HG03103 (cell line): ENCODE results near the gene SORBS2.

Experiments
- ATAC-seq: cut with Tn5 transposase; IDR thresholded peaks from one replicate; pipeline ENCODE4 v1.9.1; 2021; ENCODE audit warnings: low read depth; ENCODE audit not compliant: unreplicated experiment

SORBS2 gene

DNA sequence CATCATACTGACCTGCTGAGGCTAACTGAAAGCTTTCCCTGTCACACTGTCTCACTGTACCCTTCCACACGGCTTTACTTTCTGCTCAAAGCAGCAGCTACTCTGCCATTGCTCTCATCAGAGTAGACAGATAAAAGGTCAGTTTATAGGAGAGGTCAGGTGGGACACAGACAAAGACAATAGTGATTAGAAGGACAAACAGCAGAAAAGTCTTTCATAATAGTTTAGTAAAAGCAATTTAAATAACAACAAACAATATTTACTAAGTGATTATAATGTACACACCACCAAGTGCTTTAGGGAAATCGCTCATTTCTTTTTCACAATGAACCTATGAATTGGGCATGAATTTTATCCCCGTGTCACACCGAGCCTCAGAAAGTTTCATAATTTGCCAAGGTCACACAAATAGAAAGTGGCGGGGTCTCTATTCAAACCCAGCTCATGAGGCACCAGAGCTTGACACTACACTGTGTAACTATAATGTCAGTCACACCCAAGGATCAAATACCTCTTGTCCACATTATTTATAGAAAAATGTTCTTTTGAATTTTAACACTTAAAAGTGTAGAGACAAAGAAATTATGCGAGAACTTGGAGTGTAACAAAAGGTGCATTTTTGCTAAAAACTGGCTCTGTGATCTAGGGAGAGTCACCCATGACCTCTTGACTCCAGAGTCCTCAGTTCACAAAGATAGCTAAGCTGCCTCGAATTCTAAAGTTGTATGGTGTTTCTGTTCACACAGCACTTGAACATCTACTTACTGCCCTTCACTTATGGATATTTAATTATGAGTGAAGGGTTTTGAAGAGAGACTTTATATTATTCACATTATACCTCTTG lies 24.5 kb upstream of the SORBS2 start:
- no peak for ATAC-seq

DNA sequence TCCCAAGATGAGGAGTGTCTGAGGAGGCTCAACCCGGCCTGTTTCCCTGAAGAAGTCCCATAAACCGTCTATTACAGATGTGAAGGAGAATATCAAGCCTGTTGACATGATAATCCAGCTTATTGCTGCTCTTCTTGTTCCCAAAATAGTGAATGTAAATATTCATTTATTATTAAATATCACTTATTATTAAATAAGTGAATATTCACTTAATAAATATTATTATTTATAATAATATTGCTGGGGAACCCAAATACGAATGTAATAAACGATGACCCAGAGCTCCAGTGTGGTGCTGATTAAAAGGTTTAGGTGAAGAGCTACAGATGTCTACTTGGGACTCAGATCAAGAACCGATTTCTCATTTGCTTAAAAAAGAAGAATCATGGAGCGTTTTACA lies 23.8 kb upstream of the SORBS2 start:
- no peak for ATAC-seq

DNA sequence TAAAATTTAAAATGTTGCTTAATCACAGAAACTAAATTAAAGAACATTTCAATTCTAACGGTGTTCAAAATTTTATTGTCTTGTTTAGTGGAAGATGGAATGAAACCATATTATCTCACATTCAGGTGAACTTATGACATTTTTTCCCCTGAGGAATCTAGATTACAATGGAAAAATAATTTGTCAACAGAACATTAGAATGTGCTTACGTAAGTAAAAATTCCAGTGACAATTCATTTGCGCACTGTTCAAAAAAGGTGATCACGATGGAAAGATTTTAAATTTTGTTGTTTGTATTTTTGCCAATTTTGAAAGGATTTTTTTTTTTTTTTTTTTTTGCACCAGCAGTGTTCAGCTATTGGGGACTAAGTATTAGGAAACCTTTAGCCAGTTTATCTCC lies 23.3 kb upstream of the SORBS2 start:
- no peak for ATAC-seq

DNA sequence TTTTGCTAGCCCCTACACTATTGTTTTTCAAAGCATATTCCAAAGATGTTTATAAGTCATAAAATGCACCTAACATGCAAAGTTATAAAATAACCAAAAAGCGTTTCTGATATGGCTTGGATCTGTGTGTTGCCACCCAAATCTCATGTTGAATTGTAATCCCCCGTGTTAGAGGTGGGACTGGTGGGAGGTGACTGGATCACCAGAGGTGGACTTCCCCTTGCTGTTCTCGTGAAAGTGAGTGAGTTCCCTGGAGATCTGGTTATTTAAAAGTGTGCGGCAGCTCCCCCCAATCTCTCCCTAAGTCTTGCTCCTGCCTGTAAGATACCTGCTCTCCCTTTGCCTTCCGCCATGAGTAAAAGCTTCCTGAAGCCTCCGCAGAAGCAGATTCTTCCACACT lies 22.8 kb upstream of the SORBS2 start:
- no peak for ATAC-seq

DNA sequence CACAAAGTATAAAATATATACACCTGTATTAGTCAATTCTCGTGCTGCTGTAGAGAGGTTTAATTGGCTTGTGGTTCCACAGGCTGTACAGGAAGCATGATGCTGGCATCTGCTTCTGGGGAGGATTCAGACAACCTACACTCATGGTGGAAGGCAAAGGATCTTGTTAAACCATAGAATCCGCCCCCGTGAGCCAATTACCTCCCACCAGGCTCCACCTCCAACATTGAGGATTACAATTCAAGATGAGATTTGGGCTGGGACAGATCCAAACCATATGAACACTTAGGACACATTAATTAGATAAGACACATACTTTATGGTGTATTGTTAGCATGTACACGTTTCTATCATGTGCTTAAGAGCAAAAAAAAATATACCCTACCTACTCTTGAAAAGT lies 22.1 kb upstream of the SORBS2 start:
- no peak for ATAC-seq

DNA sequence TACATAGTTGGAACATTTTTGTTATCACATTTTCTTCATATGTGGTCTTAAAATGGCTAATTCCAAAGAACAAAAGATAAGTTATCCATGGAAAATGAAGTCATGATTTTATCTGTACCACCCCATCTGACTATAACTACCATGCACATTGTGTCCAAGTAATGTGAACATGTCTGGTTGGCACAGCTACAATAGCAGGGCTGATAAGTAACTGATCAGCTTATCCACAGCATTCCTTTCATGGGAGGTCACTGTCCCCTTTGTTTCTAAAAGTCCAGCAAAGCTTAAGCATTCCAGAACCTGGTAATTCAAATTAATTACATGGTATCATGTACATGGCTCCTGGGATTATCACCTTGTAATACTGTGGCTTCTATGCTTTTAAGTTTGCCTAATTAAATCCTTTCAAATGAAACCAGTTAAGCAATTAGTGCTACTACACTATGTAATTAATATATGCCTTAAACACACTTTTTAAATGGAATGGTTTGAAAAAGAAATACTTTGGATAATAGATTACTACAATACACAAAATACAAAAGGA lies 21.1 kb upstream of the SORBS2 start:
- ATAC-seq = no peak

DNA sequence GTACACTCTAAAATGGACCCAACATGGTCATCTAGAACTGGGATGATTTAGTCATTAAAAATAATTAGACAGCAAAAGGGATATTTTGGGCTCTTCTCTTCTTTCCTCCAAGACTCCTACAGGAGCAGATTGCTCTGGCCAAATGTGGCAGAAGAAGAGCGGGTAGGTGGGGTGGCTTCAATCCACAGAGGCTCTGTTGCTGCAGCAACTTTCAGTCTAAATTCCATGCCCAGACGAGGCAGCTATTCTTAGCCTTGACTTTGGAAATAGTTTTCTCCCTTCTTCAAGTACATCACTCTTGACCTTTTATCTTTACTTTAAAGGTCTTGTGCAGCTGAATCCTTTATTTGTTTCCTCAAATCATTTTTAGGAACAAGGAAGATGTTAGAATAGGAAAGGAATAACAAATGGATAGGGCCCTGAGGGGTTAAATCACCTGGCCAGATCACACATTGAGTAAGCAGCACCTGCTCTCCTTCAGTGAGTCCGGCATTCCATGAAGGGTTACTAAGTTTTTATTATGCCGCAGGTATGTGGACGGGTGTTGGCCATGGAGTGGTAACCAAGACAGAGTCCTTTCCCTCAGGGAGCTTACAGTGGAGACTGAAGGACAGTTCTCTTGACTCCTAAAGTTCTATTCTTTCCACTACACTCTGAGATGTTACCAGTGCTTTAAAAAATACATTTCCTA lies 19.3 kb upstream of the SORBS2 start:
- no peak for ATAC-seq

DNA sequence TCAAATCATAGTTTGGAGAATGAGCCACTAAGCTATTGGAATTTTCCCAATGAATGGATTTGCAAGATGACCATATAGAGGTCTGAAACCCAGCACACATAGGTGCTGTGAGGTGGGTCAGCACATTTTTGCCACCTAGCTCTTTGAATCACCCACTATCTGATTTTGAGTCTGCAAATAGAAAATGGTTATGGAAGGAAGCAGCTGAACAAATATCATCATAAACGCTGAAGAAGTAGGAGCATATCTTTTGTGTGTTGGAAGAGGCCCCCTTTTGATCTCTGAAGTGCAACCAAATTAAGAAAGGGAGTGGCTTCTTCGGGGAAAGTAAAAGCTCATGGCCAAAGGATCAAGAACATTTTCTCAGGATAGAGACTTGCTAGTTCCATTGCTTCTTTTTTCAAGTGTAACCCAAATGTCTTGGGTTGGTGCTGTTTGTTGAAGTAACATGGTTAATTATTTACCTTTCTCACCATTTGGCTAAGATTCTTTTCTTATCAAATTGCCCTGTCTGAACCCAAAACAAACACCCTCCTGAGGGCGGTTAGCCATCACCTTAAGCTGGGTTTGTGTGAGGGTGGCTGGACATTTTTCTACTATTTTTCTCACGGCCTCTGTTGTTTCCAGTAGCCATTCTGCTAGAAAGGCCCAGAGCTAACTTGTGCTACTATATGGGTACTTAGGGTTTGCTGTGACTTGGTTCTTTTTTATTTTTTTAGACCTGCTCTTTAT lies 18.4 kb upstream of the SORBS2 start:
- no peak for ATAC-seq

DNA sequence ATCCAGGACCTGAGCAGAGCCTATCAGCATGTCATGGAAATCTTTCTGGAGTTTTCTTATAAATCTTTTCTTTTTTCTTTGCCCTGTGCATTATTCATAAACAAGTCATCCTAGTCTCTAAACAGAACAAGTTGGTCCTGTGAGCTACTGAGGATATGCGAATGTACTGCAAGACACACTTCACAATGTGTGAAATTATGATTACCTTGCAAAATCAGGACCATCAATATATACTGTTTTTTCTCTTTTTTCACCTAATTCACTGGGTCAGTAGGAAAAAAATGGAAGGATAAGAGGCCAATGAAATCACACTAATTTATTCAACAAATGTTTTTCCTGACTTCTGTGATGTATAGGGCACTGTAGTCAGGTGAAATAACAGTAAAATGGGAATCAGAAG lies 14.4 kb upstream of the SORBS2 start:
- ATAC-seq = no peak

DNA sequence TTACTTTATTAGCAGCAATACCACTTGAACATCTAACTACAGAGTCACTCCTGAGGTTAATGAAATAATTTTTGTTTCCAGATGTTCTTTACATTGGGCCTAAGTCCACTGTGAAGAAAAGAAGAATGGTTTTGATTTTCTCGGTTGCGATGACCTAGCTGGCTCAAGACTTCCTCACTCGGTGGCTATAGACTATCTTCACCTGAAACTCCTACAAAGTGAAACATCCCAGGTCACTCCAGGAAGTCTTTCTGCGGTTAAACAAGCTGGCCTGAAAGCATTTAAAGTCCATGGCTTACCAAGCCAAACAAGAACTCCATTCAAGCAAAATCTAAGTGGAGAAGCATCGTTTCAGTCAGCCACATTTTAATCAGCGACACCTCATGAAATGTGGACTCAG lies 13.7 kb upstream of the SORBS2 start:
- no peak for ATAC-seq

DNA sequence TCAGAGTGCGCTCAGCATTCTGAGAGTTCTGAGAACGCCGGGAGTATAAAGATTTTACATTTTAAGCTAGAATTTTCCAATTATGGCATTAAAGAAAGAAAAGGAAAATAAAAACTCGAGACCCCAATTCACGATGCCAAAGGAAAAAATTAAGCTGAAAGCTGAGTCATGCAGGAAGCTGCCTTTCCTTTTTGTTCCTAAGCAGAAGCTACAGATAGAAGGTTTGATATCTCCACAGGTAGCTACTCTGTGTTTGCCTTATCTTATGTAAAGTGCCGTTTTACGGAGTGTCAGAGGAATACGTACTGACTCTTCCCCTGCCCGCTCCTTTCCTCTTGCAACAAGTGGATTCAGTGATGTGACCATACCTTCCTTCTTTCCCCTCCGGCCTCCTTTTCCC lies 10.8 kb upstream of the SORBS2 start:
- ATAC-seq = no peak

DNA sequence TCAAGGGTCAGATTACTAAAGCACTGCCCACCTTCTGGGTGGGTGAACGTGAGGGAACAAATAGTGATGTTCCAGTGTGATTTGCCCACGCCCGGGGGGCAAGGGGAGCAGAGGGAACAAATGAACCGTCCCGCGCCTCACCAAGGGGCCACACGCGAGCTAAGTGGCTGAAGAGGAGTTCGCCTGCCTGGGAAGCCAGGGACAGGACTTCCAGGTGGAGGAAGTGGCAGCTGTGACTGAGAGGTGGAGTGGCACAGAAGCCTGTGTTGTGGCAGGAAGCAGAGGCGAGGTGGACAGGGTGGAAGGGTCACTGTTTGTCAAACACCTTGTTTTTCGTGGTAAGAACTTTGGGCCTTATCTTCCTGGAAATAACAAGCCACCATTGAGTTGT lies 9.0 kb upstream of the SORBS2 start:
- ATAC-seq = no peak

DNA sequence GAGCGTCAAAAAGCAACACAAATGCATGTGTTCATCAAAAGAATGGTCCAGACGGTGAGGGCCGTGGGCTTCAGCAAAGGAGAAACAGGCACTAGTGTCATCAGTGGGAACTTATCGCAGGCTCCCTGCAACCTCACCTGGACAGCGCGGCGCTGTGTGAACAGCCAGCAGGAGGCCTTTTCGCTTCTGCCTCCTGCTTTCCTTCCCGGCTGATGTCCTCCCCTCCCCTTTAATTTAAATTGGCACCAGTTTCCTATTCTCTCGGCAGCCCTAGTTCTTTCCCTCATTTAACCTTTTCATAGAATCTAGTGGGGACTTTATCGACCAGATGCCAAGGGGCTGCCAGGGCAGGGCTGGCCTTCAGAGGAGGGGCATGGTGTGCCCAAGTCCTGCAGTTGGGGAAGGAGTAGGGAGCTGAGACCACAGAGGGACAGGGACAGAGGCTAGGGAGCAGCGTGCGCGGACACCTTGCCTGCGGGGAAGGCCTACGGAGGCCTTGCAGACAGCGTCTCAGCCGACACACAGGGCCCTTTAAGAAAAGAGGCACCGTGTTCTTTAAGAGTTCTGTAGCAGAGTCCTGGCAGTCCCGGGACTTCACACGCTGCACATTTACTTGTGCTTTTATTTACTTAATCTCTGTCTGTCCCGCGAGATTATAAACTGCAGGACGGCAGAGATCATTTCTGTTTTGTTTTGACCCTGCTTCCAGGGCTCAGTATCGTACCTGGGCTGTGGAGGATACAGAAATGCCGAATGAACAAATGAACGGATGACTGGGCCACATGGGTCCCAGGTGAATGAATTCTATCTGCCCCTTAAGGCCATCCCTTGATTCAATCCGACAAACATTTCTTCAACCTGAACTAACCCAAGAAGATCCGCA lies 8.4 kb upstream of the SORBS2 start:
- no peak for ATAC-seq

DNA sequence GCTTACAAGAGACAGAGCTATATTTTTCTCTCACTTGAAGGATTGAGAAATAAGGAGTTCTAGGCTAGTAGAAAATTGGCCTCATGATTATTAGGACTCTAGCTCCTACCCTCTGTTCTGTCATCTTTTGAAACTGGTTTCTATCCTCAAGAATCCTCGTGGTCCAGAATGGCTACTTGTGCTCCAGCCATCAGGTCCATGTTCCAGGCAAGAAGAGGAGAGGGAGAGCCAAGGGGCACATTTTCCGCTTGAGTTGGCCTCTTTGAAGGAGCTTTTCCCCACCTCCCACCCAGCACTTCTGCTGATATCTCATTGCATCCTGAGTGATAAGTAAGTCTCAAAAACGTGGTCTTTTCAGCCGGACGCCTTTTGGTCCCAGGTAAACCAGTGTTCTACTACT lies 7.2 kb upstream of the SORBS2 start:
- ATAC-seq = no peak

DNA sequence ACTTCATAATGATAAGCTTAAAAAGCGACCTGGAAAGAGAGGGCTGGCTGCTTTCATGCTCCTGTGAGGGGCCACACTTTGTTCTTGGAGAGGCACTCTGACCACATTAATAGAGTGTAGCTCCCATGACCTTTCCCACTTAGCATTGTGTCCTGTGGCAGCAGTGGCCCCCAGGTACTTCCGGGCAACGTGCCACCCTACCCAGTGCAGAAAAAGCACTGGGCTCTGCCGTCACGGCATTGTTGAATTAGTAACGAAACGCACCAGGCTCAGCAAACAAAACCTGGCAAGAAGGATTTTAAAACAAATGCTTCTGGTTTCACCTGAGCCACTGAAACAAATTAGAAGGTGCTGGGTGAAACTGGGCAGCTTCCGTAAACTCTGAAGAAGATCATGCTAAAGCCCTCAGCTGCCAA lies 5.4 kb upstream of the SORBS2 start:
- no peak for ATAC-seq

DNA sequence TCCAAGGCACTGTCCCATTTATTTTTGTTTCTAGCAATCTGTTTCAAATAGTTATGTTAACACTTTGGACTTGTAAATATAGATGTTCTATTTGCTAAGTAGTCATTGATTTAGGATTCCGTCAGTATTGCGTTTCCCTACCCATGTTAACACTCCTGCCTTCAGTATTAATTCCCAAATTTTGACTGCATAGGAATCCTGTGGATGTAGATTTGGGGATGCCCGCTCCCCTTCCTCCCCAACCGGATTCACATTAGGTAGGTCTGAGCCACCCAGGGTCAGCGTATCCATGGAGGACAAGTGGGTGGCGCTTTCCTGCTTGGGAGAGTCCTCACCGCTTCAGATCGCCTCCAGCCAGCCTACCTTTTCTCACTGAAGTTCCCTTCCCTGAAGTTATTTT lies 1.1 kb upstream of the SORBS2 start:
- ATAC-seq = no peak

DNA sequence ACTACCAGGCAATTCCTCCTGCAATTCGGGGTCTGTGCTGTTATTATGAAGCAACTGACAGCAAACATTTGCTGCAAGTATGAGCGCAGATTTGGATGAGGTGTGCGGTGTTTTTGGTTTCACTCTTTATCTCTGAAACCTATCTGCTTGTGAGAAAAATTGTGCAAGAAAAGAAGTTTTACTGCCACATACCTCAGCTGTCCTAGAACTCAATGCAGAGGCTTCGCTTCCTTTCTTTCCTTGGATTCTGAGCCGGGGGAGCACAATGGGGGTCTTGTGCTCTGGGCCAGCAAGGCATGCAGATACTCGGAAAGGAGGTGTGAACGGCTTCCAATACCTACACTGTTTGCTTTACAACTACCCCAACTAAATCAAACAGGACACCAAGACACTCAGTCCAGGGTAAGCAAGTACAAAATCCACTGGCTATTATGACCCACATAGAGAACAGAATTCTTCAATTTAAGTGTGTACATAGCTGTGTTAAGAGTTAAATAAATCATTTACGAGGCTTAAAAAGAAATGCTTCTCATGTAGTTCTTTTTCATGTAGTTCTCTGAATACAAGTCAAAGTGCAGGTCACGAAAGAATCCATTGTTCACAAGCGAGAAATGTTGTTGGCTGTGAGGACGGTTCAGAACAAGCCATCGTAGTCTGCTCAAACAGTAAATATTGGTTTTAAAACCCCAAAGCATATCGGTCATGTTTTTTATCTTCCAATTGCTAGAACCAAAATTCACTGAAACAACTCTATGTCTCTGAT lies 1.1 kb downstream of the SORBS2 start:
- no peak for ATAC-seq

DNA sequence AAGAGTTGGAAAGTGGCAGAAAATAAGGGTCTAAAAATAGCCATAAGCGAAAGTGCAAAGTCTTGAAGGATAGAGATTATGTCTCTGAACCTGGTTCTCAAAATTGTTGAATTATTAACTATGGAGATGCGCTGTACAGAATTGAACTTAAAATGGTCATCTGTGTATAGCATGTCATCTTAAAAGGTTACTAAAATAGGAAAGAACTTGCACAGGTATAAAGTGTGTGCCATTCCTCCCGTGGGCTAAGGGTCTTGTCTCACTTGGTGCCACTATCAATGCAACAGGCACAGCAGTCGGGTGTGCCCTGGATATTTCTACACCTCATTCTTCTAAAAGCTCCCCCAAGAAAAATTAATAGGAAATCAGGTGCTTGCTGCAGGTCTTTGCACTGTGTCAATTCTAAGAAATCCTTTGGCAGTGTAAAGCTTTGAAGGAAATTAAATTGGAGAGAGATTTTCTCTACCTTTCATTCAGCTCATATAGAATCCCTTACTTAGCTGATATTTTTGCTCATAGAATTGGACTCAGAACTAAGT lies 2.4 kb downstream of the SORBS2 start:
- no peak for ATAC-seq

DNA sequence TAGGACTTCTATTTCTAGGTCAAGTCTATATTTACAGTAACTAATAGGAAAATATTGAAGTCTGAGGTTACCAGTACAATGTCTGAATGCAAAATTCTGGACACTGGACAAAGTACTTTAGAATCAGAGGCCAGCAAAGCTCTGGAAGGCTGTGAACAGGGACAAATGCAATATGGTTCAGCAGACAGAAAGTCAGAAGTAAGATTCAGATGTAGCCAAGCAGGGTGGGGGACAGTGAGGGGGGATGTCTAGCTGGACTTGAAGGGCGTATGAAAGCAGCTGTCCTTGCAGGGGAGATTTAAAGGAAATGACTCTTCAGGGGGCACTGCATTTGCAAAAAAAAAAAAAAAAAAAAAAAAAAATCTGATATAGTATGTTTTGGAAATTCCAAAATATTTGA lies 2.9 kb downstream of the SORBS2 start:
- no peak for ATAC-seq
